Brain microvascular endothelial cell (primary cell): Measurements from ENCODE around the gene MS4A13.
"Not testable (repeated sequence)": the region's sequence is repeated elsewhere in the genome, so short reads cannot be mapped to it uniquely, and the experiment has no call there.

Experiments used
- DNase-seq: peaks from one replicate; pipeline ENCODE4 v3.0.0-alpha.2; 2020
- H3K27ac ChIP-seq: fragments of 250-450 bp; sonication (Bioruptor Pico); 2 replicates; pipeline ENCODE4 v1.5.1; 2020; ENCODE audit warnings: mild to moderate bottlenecking, moderate library complexity
- H3K27me3 ChIP-seq: fragments of 250-450 bp; sonication (Bioruptor Pico); replicated peaks from 2 replicates; pipeline ENCODE4 v1.5.1; 2020; ENCODE audit warnings: mild to moderate bottlenecking
- H3K36me3 ChIP-seq: fragments of 250-450 bp; sonication (Bioruptor Pico); replicated peaks from 2 replicates; pipeline ENCODE4 v1.5.1; 2020; ENCODE audit warnings: mild to moderate bottlenecking
- H3K4me3 ChIP-seq: 2 replicates; pipeline ENCODE4 v1.5.1; 2011; ENCODE audit warnings: low read depth, mild to moderate bottlenecking, control low read depth, low read length, moderate library complexity
- CTCF ChIP-seq: IDR thresholded peaks from 2 replicates; pipeline ENCODE4 v1.5.1; 2011; ENCODE audit warnings: low read depth, mild to moderate bottlenecking, moderate library complexity, low read length, control low read depth, inconsistent platforms; ENCODE audit errors: missing control alignments
- in situ Hi-C: cut with HindIII; loops from 2 replicates; pipeline ENCODE4 v1.10.0; 2017; ENCODE audit warnings: low sequenced_read_pairs, low pct_ligation_motif_present

MS4A13 gene

GRCh38 chr11:60500276-60500910 is 14.8 kb upstream of the MS4A13 start:
- in situ Hi-C loops: no loop called here

GRCh38 chr11:60502221-60502775 is 12.9 kb upstream of the MS4A13 start:
- no peaks in the 10 kb centered on the region for H3K27me3 ChIP-seq
- no peak overlapping the region for H3K27ac ChIP-seq
- H3K4me3 ChIP-seq: no peak overlapping the region
- TF ChIP-seq CTCF: no peak
- no peaks in the 10 kb centered on the region for H3K36me3 ChIP-seq
- DNase-seq: no peak
- in situ Hi-C loops: no loop called here

More at GRCh38 chr11:60500276-60500910, 14.8 kb upstream of the MS4A13 start:
- no peak overlapping the region for H3K27ac ChIP-seq
- TF ChIP-seq CTCF: no peak
- no peak overlapping the region for H3K4me3 ChIP-seq
- no peaks in the 10 kb centered on the region for H3K27me3 ChIP-seq
- no peaks in the 10 kb centered on the region for H3K36me3 ChIP-seq
- peak; percentile 32 for DNase-seq

GRCh38 chr11:60504219-60504905 is 10.8 kb upstream of the MS4A13 start:
- DNase-seq: no peak
- Histone ChIP-seq H3K27me3 (no peaks in the 10 kb centered on the region), H3K36me3 (no peaks in the 10 kb centered on the region), H3K4me3 (no peak overlapping the region), H3K27ac (no peak overlapping the region)
- in situ Hi-C loops: no loop called here
- TF ChIP-seq CTCF: no peak

GRCh38 chr11:60509609-60510008 is 5.6 kb upstream of the MS4A13 start:
- H3K27me3 ChIP-seq, H3K27ac ChIP-seq, H3K4me3 ChIP-seq, DNase-seq, in situ Hi-C loops, H3K36me3 ChIP-seq: not testable (repeated sequence)

- in situ Hi-C loops, H3K36me3 ChIP-seq, DNase-seq, H3K27me3 ChIP-seq, H3K27ac ChIP-seq, H3K4me3 ChIP-seq: not testable (repeated sequence)
These were observed 5.0 kb upstream of the MS4A13 start for GRCh38 chr11:60510209-60510608.

- Histone ChIP-seq H3K27me3 (no peaks in the 10 kb centered on the region), H3K36me3 (no peaks in the 10 kb centered on the region), H3K27ac (no peak overlapping the region), H3K4me3 (no peak overlapping the region)
- no peak for TF ChIP-seq CTCF
- in situ Hi-C loops: no loop called here
- DNase-seq: no peak
These were observed 3.8 kb upstream of the MS4A13 start for GRCh38 chr11:60511393-60511792.
